Cardiac muscle cell (in vitro differentiated cells and primary cell): ENCODE results near the gene MOGAT3. TPM values are rescaled to one million over a fixed set of nuclear protein-coding genes. Genes with fewer than 3 reads are reported as not detected.
"Not testable (repeated sequence)": the region's sequence is repeated elsewhere in the genome, so short reads cannot be mapped to it uniquely, and the experiment has no call there.

Source experiments
- DNase-seq, 2 donors: peaks; one replicate each; pipeline versions ENCODE4 v3.0.0 to v3.0.0-alpha.2; 2010 to 2017; ENCODE audit warnings: low read depth in 1 of 2, low spot score in 1 of 2
- H3K27ac ChIP-seq: fragments of 200-600 bp; sonication (generic); 2 replicates; pipeline ENCODE4 v1.5.1; 2016
- H3K27me3 ChIP-seq: fragments of 200-600 bp; sonication (generic); 2 replicates; pipeline ENCODE4 v1.6.0; 2016; ENCODE audit warnings: control low read depth
- H3K36me3 ChIP-seq: fragments of 200-600 bp; sonication (generic); 2 replicates; pipeline ENCODE4 v1.5.1; 2016; ENCODE audit warnings: control low read depth
- H3K4me1 ChIP-seq: fragments of 200-600 bp; sonication (generic); 2 replicates; pipeline ENCODE4 v1.8.1; 2017; ENCODE audit warnings: low read depth, mild to moderate bottlenecking, mixed run types
- H3K4me3 ChIP-seq: fragments of 200-600 bp; sonication (generic); 2 replicates; pipeline ENCODE4 v1.5.1; 2016; ENCODE audit warnings: mild to moderate bottlenecking
- H3K9me3 ChIP-seq: fragments of 200-600 bp; sonication (generic); 2 replicates; pipeline ENCODE4 v1.5.1; 2017; ENCODE audit warnings: low read depth, mild to moderate bottlenecking, control low read depth
- CTCF ChIP-seq: IDR thresholded peaks from 2 replicates; pipeline ENCODE4 v1.5.1; 2012; ENCODE audit warnings: low read depth, mild to moderate bottlenecking, low read length
- polyA plus RNA-seq: library from polyadenylated mRNA; unstranded; fragments of >200 nt; fragmentation: Nextera tagmentation; extraction: Ambion mirVana; gene quantifications from 2 replicates; pipeline ENCODE4 v1.2.1, GENCODE V29; 2016
- total RNA-seq: library from RNA; depleted of rRNA; stranded (reverse); fragments of >200 nt; gene quantifications from 2 replicates; pipeline ENCODE4 v1.2.3, GENCODE V29; 2016

Gene MOGAT3
- total and polyA plus RNA-seq, 2 experiments from 2014 or later = not detected

DNA sequence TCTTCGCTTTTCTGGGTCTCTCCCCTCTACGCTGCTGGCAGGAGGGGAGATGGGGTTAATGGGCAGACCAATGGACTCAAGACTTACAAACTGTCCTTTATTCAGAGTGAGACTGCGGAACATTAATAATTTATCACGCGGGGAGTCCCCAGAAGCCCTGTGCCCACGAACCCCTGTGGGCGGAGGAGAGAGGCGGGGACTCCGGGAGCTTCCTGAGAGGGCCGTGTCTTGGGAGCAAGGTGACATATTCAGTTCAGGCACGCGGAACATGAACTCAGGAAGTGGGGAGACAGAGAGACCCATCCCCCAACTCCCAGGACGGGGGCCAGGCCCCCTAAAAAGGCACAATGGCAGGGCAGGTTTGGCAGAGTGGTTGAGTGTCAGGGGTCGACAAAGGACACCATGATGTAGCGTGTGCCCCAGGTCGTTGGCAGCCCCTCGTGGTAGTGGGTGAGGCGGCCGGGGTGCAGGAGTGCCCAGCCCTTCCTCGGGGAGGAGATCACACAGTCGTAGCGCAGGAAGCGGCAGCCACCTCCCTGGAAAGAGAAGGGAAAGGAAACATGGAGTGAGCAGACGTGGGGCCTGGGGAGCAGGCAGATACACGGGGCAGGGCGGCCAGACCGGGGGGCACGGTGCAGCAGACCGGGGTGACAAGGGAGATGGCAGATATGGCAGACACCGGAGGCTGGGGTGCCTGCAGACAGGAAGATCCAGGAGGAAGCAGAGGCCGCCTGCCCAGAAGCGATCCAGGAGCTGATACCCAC, 5.2 kb upstream of the MOGAT3 start:
- no peak overlapping the region for H3K4me3 ChIP-seq
- no peak for TF ChIP-seq CTCF
- H3K27ac ChIP-seq = no peak overlapping the region
- H3K4me1 ChIP-seq = no peaks in the 10 kb centered on the region
- peaks cover 4% of the 10 kb centered on the region for H3K36me3 ChIP-seq
- H3K9me3 ChIP-seq = no peaks in the 10 kb centered on the region
- H3K27me3 ChIP-seq = peaks cover 33% of the 10 kb centered on the region
- no peak for DNase-seq

- H3K36me3 ChIP-seq, H3K4me1 ChIP-seq, H3K27ac ChIP-seq, H3K4me3 ChIP-seq, H3K9me3 ChIP-seq: not testable (repeated sequence)
- peak; percentile 8 for TF ChIP-seq CTCF
- peaks cover 44% of the 10 kb centered on the region for H3K27me3 ChIP-seq
- peak in 1 of 2 donors; percentile 48 for DNase-seq
Measured at GRCh38 chr7:101203740-101204738, 3.2 kb upstream of the MOGAT3 start.

DNA sequence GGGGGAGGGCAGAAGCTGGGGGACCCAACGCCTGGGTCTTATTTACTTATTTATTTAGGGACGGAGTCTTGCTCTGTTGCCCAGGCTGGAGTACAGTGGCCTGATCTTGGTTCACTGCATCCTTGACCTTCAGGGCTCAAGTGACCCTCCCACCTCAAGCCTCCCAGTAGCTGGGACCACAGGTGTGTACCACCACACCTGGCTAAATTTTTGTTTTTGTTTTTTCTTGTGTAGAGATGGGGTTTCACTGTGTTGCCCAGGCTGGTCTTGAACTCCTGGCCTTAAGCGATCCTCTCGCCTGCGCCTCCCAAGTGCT, 1.7 kb upstream of the MOGAT3 start:
- Histone ChIP-seq H3K9me3 (no peaks in the 10 kb centered on the region), H3K27me3 (peaks cover 44% of the 10 kb centered on the region), H3K4me3 (no peak overlapping the region), H3K4me1 (no peaks in the 10 kb centered on the region), H3K36me3 (no peaks in the 10 kb centered on the region), H3K27ac (no peak overlapping the region)
- TF ChIP-seq CTCF = no peak
- DNase-seq = no peak

DNA sequence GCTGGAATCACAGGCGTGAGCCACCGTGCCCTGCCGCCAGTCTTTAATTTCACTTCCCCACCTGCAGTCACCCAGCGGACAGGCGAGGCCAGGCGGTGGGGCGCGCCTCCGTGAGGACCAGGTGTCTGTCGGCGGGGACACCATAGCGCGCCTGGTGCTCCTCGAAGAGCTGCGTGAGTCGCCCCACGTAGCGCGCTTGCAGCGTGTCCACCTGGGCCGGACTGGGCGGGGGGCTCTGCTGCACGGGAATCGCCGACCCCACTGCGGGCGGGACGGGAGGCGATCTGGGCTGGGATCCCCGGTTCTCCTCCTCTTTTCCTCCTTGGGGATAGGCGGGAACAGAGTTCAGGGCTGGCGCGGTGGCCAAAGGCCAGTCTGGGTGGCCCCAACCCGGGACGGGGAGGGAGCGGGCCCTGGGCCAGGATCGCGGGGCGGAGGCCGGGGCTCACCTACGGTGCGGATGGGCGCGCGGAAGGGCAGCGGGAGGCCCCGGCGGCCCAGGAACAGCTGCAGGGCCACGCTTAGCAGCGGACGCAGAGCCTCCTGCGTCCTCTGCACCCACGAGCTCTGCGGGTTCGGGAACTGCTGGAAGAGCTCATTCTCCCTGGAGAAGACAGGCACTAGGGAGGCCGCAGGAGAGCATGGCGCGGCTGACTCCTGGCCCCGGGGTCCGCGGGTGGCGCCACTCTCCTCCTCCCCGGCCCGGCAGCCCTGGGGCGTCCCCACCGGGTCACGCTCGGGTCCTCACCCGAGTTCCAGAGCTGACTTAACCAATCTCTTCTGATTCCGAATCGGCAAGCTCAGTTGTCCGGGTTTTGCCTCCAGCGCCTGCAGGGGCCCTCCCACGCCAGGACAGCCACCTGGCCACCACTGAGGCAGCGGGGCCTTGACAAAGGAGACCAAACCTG, 1.1 kb upstream of the MOGAT3 start:
- Histone ChIP-seq H3K9me3 (no peaks in the 10 kb centered on the region), H3K27me3 (peaks cover 44% of the 10 kb centered on the region), H3K36me3 (no peaks in the 10 kb centered on the region), H3K4me1 (no peaks in the 10 kb centered on the region), H3K27ac (no peak overlapping the region), H3K4me3 (no peak overlapping the region)
- peak in 1 of 2 donors; percentile 21 for DNase-seq
- TF ChIP-seq CTCF = no peak

DNA sequence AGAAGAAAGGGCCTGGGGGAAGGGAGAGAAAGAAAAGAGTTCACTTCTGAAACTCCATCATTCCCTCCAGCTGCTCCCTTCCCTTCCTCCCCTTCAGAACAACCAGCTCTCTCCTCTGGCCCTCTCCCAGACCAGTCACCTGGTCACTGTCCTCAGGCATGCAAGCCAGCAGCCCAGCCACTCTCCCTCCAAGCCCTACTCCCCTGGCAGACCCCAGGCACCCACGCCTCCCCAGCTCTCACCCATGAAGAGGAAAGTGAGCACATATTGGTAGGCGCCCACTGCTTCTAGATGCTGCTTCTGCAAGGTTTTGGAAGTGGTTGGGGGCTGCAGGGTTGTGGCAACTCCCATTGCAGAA, 353 bp downstream of the MOGAT3 start:
- Histone ChIP-seq H3K27ac (no peak overlapping the region), H3K36me3 (no peaks in the 10 kb centered on the region), H3K27me3 (peaks cover 44% of the 10 kb centered on the region), H3K9me3 (no peaks in the 10 kb centered on the region), H3K4me3 (no peak overlapping the region), H3K4me1 (no peaks in the 10 kb centered on the region)
- DNase-seq = no peak
- no peak for TF ChIP-seq CTCF

- H3K36me3 ChIP-seq, H3K4me1 ChIP-seq, DNase-seq, H3K9me3 ChIP-seq, H3K4me3 ChIP-seq, H3K27ac ChIP-seq: not testable (repeated sequence)
- H3K27me3 ChIP-seq = peaks cover 44% of the 10 kb centered on the region
Measured at GRCh38 chr7:101199522-101199921, 1.3 kb downstream of the MOGAT3 start.
